ENCODE measurements around the gene DDX46. TPM values are rescaled to one million over a fixed set of nuclear protein-coding genes. Genes with fewer than 3 reads are reported as not detected.

The DDX46 gene
- total and polyA plus RNA-seq, 2 experiments from 2014 or later: 15.3 to 31.0 TPM

DNA sequence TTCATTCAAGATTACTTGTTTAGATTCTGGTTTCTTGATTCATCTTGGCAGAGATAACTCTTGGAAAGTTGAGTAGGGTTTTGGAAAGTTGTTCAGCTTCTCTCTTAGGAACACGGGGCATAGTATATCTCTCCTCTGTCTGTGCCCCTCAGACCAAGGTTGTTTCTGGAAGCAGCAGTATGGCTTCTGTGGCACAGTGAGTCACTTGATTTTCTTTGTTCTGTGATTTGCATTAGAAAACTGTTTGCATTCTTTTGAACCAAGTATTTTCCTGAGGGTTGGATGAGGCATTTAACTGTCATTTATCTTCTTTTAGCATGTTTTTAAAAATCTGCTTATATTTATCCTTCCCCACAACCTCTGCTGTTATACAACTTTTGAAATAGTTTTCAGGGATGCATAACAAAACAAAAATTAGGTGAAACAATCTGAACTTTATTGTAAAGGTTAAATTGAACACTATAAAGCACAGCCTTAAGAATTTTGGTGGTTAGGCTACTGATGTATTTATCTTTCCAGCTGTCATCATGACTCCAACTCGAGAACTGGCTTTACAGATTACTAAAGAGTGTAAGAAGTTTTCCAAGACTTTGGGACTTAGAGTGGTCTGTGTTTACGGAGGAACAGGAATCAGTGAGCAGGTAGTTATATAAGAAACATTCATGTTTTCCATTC, 26.5 kb downstream of the DDX46 start:
- TF ChIP-seq, protein P1, sequence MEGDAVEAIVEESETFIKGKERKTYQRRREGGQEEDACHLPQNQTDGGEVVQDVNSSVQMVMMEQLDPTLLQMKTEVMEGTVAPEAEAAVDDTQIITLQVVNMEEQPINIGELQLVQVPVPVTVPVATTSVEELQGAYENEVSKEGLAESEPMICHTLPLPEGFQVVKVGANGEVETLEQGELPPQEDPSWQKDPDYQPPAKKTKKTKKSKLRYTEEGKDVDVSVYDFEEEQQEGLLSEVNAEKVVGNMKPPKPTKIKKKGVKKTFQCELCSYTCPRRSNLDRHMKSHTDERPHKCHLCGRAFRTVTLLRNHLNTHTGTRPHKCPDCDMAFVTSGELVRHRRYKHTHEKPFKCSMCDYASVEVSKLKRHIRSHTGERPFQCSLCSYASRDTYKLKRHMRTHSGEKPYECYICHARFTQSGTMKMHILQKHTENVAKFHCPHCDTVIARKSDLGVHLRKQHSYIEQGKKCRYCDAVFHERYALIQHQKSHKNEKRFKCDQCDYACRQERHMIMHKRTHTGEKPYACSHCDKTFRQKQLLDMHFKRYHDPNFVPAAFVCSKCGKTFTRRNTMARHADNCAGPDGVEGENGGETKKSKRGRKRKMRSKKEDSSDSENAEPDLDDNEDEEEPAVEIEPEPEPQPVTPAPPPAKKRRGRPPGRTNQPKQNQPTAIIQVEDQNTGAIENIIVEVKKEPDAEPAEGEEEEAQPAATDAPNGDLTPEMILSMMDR (IDR thresholded peaks at IDR 0.05; ENCODE audit: poor library complexity): no peak
- TF ChIP-seq EZH2phosphoT487 (IDR thresholded peaks at IDR 0.05; ENCODE audit: low read depth, severe bottlenecking, unreplicated experiment) (no peak), EZH2 (IDR thresholded peaks at IDR 0.05; ENCODE audit: borderline replicate concordance) (no peak)
- Histone ChIP-seq H4K20me1 (ENCODE audit: insufficient read depth, poor library complexity, severe bottlenecking) (no peaks in the 10 kb centered on the region), H3K9me3 (ENCODE audit: low read depth) (no peaks in the 10 kb centered on the region), H3K4me3 (no peak overlapping the region), H3K4me1 (ENCODE audit: insufficient read depth) (no peaks in the 10 kb centered on the region), H3K36me3 (replicated peaks; ENCODE audit: insufficient read depth, low read depth) (no peaks in the 10 kb centered on the region), H3K9me2 (replicated peaks; ENCODE audit: insufficient read depth) (no peaks in the 10 kb centered on the region), H3K27ac (no peak overlapping the region), H3K4me2 (no peak overlapping the region), H3K27me3 (no peaks in the 10 kb centered on the region), H3K79me2 (no peaks in the 10 kb centered on the region), H2AFZ (no peak overlapping the region)
- WGBS (ENCODE audit: low lambda C conversion rate, missing lambda C conversion rate): 86% methylated on average over 3 of the region's 3 CpGs
- no peak for DNase-seq (ENCODE audit: low spot score)

- no peaks in the 10 kb centered on the region for H3K36me3 ChIP-seq (replicated peaks; ENCODE audit: insufficient read depth, low read depth)
- WGBS (ENCODE audit: low lambda C conversion rate, missing lambda C conversion rate): 92% methylated on average over 1 of the region's 1 CpG
Observed at GRCh38 chr5:134787692-134788091, 29.1 kb downstream of the DDX46 start.

DNA sequence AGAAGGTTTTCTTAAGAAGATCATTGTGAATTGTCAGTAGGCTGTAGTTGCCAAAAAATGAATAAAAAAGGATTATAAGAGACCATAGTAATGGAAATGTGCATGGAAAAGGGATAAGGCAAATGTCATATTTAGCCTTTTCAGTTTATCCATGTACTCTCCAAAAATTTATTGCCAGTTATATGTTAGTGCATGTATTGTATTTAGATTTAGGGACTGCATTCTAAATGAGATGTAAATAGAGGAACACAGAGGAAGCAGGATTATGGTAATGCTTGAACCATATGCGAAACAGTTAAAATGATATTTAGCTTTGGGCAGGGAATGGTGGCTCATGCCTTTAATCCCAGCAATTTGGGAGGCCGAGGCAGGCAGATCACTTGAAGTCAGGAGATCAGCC, 33.0 kb downstream of the DDX46 start:
- no peaks in the 10 kb centered on the region for H3K4me1 ChIP-seq (ENCODE audit: insufficient read depth)
- TF ChIP-seq, protein P1 (IDR thresholded peaks at IDR 0.05; ENCODE audit: poor library complexity): no peak
- TF ChIP-seq EZH2phosphoT487 (IDR thresholded peaks at IDR 0.05; ENCODE audit: low read depth, severe bottlenecking, unreplicated experiment): no peak
- H2AFZ ChIP-seq: no peak overlapping the region
- no peak overlapping the region for H3K4me3 ChIP-seq
- 94% methylated on average over 2 of the region's 2 CpGs for WGBS (ENCODE audit: low lambda C conversion rate, missing lambda C conversion rate)
- no peaks in the 10 kb centered on the region for H3K27me3 ChIP-seq
- H3K79me2 ChIP-seq: no peaks in the 10 kb centered on the region
- H4K20me1 ChIP-seq (ENCODE audit: insufficient read depth, poor library complexity, severe bottlenecking): no peaks in the 10 kb centered on the region
- H3K36me3 ChIP-seq (replicated peaks; ENCODE audit: insufficient read depth, low read depth): no peaks in the 10 kb centered on the region
- H3K9me2 ChIP-seq (replicated peaks; ENCODE audit: insufficient read depth): no peaks in the 10 kb centered on the region
- H3K27ac ChIP-seq: no peak overlapping the region
- H3K4me2 ChIP-seq: no peak overlapping the region
- no peak for DNase-seq (ENCODE audit: low spot score)
- no peaks in the 10 kb centered on the region for H3K9me3 ChIP-seq (ENCODE audit: low read depth)

More at GRCh38 chr5:134787692-134788091, 29.1 kb downstream of the DDX46 start:
- Histone ChIP-seq H2AFZ (no peak overlapping the region), H3K27me3 (no peaks in the 10 kb centered on the region), H3K4me3 (no peak overlapping the region), H3K79me2 (no peaks in the 10 kb centered on the region), H3K27ac (no peak overlapping the region), H3K4me1 (ENCODE audit: insufficient read depth) (no peaks in the 10 kb centered on the region), H3K4me2 (no peak overlapping the region), H3K9me2 (replicated peaks; ENCODE audit: insufficient read depth) (no peaks in the 10 kb centered on the region), H3K9me3 (ENCODE audit: low read depth) (no peaks in the 10 kb centered on the region), H4K20me1 (ENCODE audit: insufficient read depth, poor library complexity, severe bottlenecking) (no peaks in the 10 kb centered on the region)
- TF ChIP-seq, protein P1 (IDR thresholded peaks at IDR 0.05; ENCODE audit: poor library complexity): no peak
- no peak for TF ChIP-seq EZH2 (IDR thresholded peaks at IDR 0.05; ENCODE audit: borderline replicate concordance)
- TF ChIP-seq EZH2phosphoT487 (IDR thresholded peaks at IDR 0.05; ENCODE audit: low read depth, severe bottlenecking, unreplicated experiment): no peak
- DNase-seq (ENCODE audit: low spot score): no peak
